Liver (tissue), 3 donors: ENCODE results near the gene C10orf53.

ENCODE experiments used
- ATF3 ChIP-seq: IDR thresholded peaks from 2 replicates; pipeline ENCODE4 v1.6.1; 2016; ENCODE audit warnings: antibody characterized with exemption
- CTCF ChIP-seq: fragments of 150-350 bp; IDR thresholded peaks from 2 replicates; pipeline ENCODE4 v1.5.1; 2017; ENCODE audit warnings: improper control_type of control experiment, low read depth, low read length; ENCODE audit not compliant: missing input control
- GABPA ChIP-seq, 2 donors: IDR thresholded peaks in 1 of 2; conservative IDR thresholded peaks in 1 of 2; 2 replicates each; pipeline ENCODE4 v1.6.1; 2016; ENCODE audit warnings: antibody characterized with exemption in 2 of 2, mild to moderate bottlenecking in 1 of 2, moderate library complexity in 1 of 2
- NR2F2 ChIP-seq: IDR thresholded peaks from 2 replicates; pipeline ENCODE4 v1.6.1; 2016; ENCODE audit warnings: antibody characterized with exemption
- YY1 ChIP-seq: IDR thresholded peaks from 2 replicates; pipeline ENCODE4 v1.6.1; 2016; ENCODE audit warnings: antibody characterized with exemption, mild to moderate bottlenecking
- donor health status: healthy.
- donor health status: healthy.

- TF ChIP-seq CTCF (no peak), YY1 (no peak), ATF3 (no peak), NR2F2 (no peak), GABPA (IDR thresholded peaks at IDR 0.05 in 1 of 2, conservative IDR thresholded peaks at IDR 0.05 in 1 of 2) (no peak)
Measured at GRCh38 chr10:49745756-49746155, 66.3 kb downstream of the C10orf53 start.
